Transverse colon (tissue), 4 donors: ENCODE data around the gene PRKCD. TPM values are rescaled to one million over a fixed set of nuclear protein-coding genes. Genes with fewer than 3 reads are reported as not detected.

Source experiments
- DNase-seq: peaks from one replicate; pipeline ENCODE4 v3.0.0-alpha.2; 2019
- H3K27ac ChIP-seq, 4 donors: fragments of 200-600 bp; sonication (generic); 2 replicates each; pipeline ENCODE4 v1.5.1; 2016 to 2018; ENCODE audit warnings: inconsistent platforms in 4 of 4
- H3K27me3 ChIP-seq: fragments of 200-600 bp; sonication (generic); 2 replicates; pipeline ENCODE4 v1.5.1; 2017; ENCODE audit warnings: inconsistent platforms
- H3K36me3 ChIP-seq, 4 donors: fragments of 200-600 bp; sonication (generic); 2 replicates each; pipeline ENCODE4 v1.5.1; 2017 to 2019; ENCODE audit warnings: inconsistent platforms in 4 of 4
- H3K4me1 ChIP-seq, 4 donors: fragments of 200-600 bp; sonication (generic); 2 replicates each; pipeline ENCODE4 v1.5.1; 2017 to 2020; ENCODE audit warnings: inconsistent platforms in 4 of 4
- H3K4me3 ChIP-seq, 4 donors: fragments of 200-600 bp; sonication (generic); 1 replicate in 1 of 4; 2 replicates in 3 of 4; pipeline versions ENCODE4 v1.5.1 to v1.6.1; 2017 to 2019; ENCODE audit warnings: inconsistent platforms in 4 of 4
- H3K9me3 ChIP-seq, 2 donors: fragments of 200-600 bp; sonication (generic); 2 replicates each; pipeline ENCODE4 v1.5.1; 2017 to 2019; ENCODE audit warnings: inconsistent platforms in 2 of 2
- EP300 ChIP-seq: sonication (generic); formaldehyde crosslinking; IDR thresholded peaks from one replicate; pipeline ENCODE4 v1.6.1; 2017; ENCODE audit warnings: antibody characterized with exemption, low read depth
- POLR2A ChIP-seq: fragments of 450-650 bp; IDR thresholded peaks from one replicate; pipeline ENCODE4 v1.6.1; 2016; ENCODE audit warnings: antibody characterized with exemption, mild to moderate bottlenecking, moderate library complexity
- POLR2AphosphoS5 ChIP-seq, 3 donors: sonication (generic); formaldehyde crosslinking; IDR thresholded peaks; one replicate each; pipeline ENCODE4 v1.6.1; 2016; ENCODE audit warnings: antibody characterized with exemption in 3 of 3
- WGBS, 2 donors: methylation state at CpG; one replicate each; pipeline ENCODE4 v1.1.5; 2018; ENCODE audit warnings: low coverage in 1 of 2; 5-methylcytosine and 5-hydroxymethylcytosine counted together
- in situ Hi-C, 4 donors: fragments of 200-750 bp; cut with MboI; loops; one replicate each; pipeline versions ENCODE4 v1.15.0 to v1.15.1; 2017; ENCODE audit warnings: low sequenced_read_pairs in 3 of 4, low pct_ligation_motif_present in 1 of 4, low pct_unique_long_range_greater_than_20kb in 1 of 4
- intact Hi-C: fragments of 100-400 bp; cut with DNase I; formaldehyde crosslinking; loops from one replicate; pipeline ENCODE4 v1.15.1; 2023; ENCODE audit warnings: low total_unique reads
- total RNA-seq, 4 donors: library from RNA; depleted of rRNA; stranded (reverse); fragments of >200 nt; gene quantifications; one replicate each; pipeline ENCODE4 v1.1.0, GENCODE V29; 2016
- TF ChIP-seq, protein P1 (sequence below), 5 experiments: fragments of 200-600 bp in 3 of 5; fragments of 450-650 bp in 2 of 5; sonication (generic) in 3 of 5; IDR thresholded peaks; 1 replicate in 2 of 5; 2 replicates in 3 of 5; pipeline ENCODE4 v1.5.1; 2016 to 2017; ENCODE audit warnings: antibody characterized with exemption in 5 of 5, inconsistent platforms in 3 of 5, mild to moderate bottlenecking in 2 of 5, moderate library complexity in 1 of 5

PRKCD gene
- total RNA-seq, 4 donors from 2014 or later: 43.8 to 78.9 (median 55.9) TPM

- Histone ChIP-seq H3K4me1 (peaks cover 0 to 19% (median 7%) of the 10 kb centered on the region in 4 donors), H3K9me3 (no peaks in the 10 kb centered on the region), H3K36me3 (peaks cover 0 to 5% (median 2%) of the 10 kb centered on the region in 4 donors), H3K4me3 (no peak overlapping the region), H3K27me3 (no peaks in the 10 kb centered on the region), H3K27ac (no peak overlapping the region)
- DNase-seq: peak; percentile 69
- TF ChIP-seq, protein P1, sequence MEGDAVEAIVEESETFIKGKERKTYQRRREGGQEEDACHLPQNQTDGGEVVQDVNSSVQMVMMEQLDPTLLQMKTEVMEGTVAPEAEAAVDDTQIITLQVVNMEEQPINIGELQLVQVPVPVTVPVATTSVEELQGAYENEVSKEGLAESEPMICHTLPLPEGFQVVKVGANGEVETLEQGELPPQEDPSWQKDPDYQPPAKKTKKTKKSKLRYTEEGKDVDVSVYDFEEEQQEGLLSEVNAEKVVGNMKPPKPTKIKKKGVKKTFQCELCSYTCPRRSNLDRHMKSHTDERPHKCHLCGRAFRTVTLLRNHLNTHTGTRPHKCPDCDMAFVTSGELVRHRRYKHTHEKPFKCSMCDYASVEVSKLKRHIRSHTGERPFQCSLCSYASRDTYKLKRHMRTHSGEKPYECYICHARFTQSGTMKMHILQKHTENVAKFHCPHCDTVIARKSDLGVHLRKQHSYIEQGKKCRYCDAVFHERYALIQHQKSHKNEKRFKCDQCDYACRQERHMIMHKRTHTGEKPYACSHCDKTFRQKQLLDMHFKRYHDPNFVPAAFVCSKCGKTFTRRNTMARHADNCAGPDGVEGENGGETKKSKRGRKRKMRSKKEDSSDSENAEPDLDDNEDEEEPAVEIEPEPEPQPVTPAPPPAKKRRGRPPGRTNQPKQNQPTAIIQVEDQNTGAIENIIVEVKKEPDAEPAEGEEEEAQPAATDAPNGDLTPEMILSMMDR (IDR thresholded peaks at IDR 0.05): no peak
- TF ChIP-seq POLR2AphosphoS5 (IDR thresholded peaks at IDR 0.05) (no peak), POLR2A (no peak), EP300 (no peak)
- in situ Hi-C loops (loop anchor here in 3 of 4 donors (5.0 to 10.0 kb wide), 2 partner anchors 82 to 84 kb away; no protein-coding TSS in a partner anchor), intact Hi-C loops (loop anchor here (5.0 kb wide), 1 partner anchor 64 kb away; the partner anchor contains the start of gene RFT1)
- WGBS, 2 donors: 54 to 62% methylated on average over 7 to 16 of the region's 17 CpGs
Observed at GRCh38 chr3:53196575-53197407, 35.8 kb downstream of the PRKCD start.

DNA sequence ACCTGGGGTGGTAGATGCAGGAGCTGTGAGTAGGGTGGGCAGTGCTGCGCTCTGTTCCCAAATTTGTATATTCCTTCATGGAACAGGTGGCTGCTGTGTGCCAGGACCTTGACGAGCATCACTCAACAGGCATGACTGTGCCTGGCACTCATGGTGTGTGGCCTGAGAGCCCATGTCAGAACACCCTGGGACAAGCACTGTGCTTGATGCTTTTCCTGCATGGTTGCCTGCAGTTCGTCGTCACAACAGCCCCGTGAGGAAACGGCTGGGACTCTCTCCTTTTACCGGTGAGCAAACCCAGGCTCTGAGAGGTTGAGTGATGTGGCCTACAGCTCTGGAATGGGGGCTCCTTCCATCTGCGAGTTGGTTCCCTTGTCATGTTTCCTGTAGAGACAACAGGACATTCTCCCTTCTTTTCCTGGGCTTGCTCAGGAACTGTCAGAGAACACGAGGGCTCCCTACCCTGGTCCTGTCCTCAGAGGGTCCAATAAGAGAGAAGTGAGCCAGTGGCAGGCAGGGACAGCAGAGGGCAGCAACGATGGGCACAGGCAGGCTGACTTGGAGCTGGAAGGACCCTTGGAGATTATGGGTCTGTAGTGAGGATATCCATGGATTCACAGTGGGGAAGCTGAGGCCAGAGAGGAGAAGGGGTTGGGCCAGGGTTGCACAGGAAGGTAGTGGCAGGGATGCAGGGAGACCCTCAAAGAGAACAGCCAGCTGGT, 37.4 kb downstream of the PRKCD start:
- Histone ChIP-seq H3K4me1 (peaks cover 0 to 15% (median 7%) of the 10 kb centered on the region in 4 donors), H3K36me3 (no peaks in the 10 kb centered on the region), H3K9me3 (no peaks in the 10 kb centered on the region), H3K27ac (no peak overlapping the region), H3K4me3 (no peak overlapping the region), H3K27me3 (no peaks in the 10 kb centered on the region)
- no peak for DNase-seq
- intact Hi-C loops (loop anchor here (5.0 kb wide), 1 partner anchor 66 kb away; the partner anchor contains the start of gene RFT1), in situ Hi-C loops (loop anchor here in 3 of 4 donors (5.0 to 10.0 kb wide), 2 partner anchors 84 to 86 kb away; no protein-coding TSS in a partner anchor)
- WGBS, 2 donors: 72 to 86% methylated on average over 2 to 10 of the region's 10 CpGs
- TF ChIP-seq, protein P1 (IDR thresholded peaks at IDR 0.05): no peak
- TF ChIP-seq POLR2A (no peak), EP300 (no peak), POLR2AphosphoS5 (IDR thresholded peaks at IDR 0.05) (no peak)

- Histone ChIP-seq H3K4me3 (no peak overlapping the region), H3K36me3 (no peaks in the 10 kb centered on the region), H3K27ac (no peak overlapping the region), H3K27me3 (no peaks in the 10 kb centered on the region), H3K9me3 (no peaks in the 10 kb centered on the region), H3K4me1 (peaks cover 0 to 14% (median 4%) of the 10 kb centered on the region in 4 donors)
- no peak for DNase-seq
- in situ Hi-C loops (loop anchor here in 3 of 4 donors (5.0 to 10.0 kb wide), 2 partner anchors 84 to 87 kb away; no protein-coding TSS in a partner anchor), intact Hi-C loops (loop anchor here (5.0 kb wide), 1 partner anchor 67 kb away; the partner anchor contains the start of gene RFT1)
- TF ChIP-seq, protein P1 (IDR thresholded peaks at IDR 0.05): no peak
- TF ChIP-seq EP300: no peak
- no peak for TF ChIP-seq POLR2A
- TF ChIP-seq POLR2AphosphoS5 (IDR thresholded peaks at IDR 0.05): no peak
- 73% methylated on average over 7 of the region's 7 CpGs; no CpG with 5 or more reads in 1 of the 2 donors for WGBS, 2 donors
Observed at GRCh38 chr3:53198996-53199395, 38.0 kb downstream of the PRKCD start.

DNA sequence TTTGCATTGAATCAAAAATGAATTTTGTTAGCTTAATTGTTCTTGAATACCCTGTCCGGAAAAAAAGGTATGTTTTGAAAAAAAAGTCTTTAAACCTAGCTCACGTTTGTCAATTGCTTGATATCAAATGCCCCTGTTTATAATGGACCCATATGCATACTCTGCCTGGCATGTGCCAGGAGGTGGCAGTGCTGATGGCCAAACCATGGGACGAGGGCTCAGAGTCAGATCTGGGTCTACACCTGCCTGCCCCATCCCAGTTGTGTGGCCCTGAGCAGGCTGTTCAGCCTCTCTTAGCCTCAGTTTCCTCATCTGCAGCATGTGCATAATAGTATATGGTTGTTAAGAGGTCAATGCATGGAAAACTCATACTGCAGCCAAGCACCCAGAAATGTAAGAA, 38.8 kb downstream of the PRKCD start:
- H3K4me3 ChIP-seq: no peak overlapping the region
- 59 to 88% methylated on average over 2 to 3 of the region's 3 CpGs for WGBS, 2 donors
- H3K4me1 ChIP-seq: peaks cover 0 to 8% (median 3%) of the 10 kb centered on the region in 4 donors
- H3K27me3 ChIP-seq: no peaks in the 10 kb centered on the region
- intact Hi-C loops: loop anchor here (5.0 kb wide), 1 partner anchor 68 kb away; the partner anchor contains the start of gene RFT1
- no peaks in the 10 kb centered on the region for H3K9me3 ChIP-seq
- in situ Hi-C loops: loop anchor here in 3 of 4 donors (5.0 to 10.0 kb wide), 2 partner anchors 85 to 88 kb away; no protein-coding TSS in a partner anchor
- no peak for DNase-seq
- no peak overlapping the region for H3K27ac ChIP-seq
- TF ChIP-seq POLR2AphosphoS5 (IDR thresholded peaks at IDR 0.05) (no peak), EP300 (no peak), POLR2A (no peak)
- TF ChIP-seq, protein P1 (IDR thresholded peaks at IDR 0.05): no peak
- no peaks in the 10 kb centered on the region for H3K36me3 ChIP-seq
